A549 (cell line): Measurements from ENCODE around the gene OPALIN.

Source experiments
- CTCF ChIP-seq: fragments of >200 bp; sonication (Bioruptor Twin); formaldehyde crosslinking; IDR thresholded peaks from 3 replicates; pipeline ENCODE4 v1.5.1; 2016
- MAX ChIP-seq: IDR thresholded peaks from 2 replicates; pipeline ENCODE4 v1.6.1; 2012

GRCh38 chr10:96337106-96337505, 21.7 kb downstream of the OPALIN start:
- TF ChIP-seq MAX (no peak), CTCF (no peak)
